Endothelial cell of umbilical vein (primary cell): ENCODE measurements around the gene RASAL2. TPM values are rescaled to one million over a fixed set of nuclear protein-coding genes. Genes with fewer than 3 reads are reported as not detected.

ENCODE experiments used
- BruUV-seq: library from RNA; stranded (reverse); fragments of 400-500 nt; replicated peaks from 2 replicates; lab custom pipeline; 2021; lab: Mats Ljungman, UMichigan
- CTCF ChIA-PET: fragments of 300-600, 350-600 bp; sonication (Branson Sonifier 250); formaldehyde crosslinking; loops from one replicate; lab custom pipeline; 2021; ENCODE audit warnings: antibody characterized with exemption, inconsistent platforms; lab: Charles Lee
- POLR2A ChIA-PET: fragments of 300-600, 350-600 bp; sonication (Branson Sonifier 250); formaldehyde crosslinking; loops from one replicate; lab custom pipeline; 2021; ENCODE audit warnings: antibody characterized with exemption, inconsistent platforms; lab: Charles Lee
- DNase-seq: peaks from one replicate; pipeline ENCODE4 v3.0.0-alpha.2; 2011; ENCODE audit warnings: low read depth, low spot score
- FAIRE-seq: peaks from 2 replicates; lab custom pipeline; 2011; peaks lifted over from hg19 to GRCh38; lab: Jason Lieb, UNC
- H2AFZ ChIP-seq: 2 replicates; pipeline ENCODE4 v1.6.0; 2012; ENCODE audit warnings: low read depth, low read length, control low read depth, inconsistent platforms
- H3K27ac ChIP-seq: 2 replicates; pipeline ENCODE4 v1.5.1; 2011; ENCODE audit warnings: low read depth, mild to moderate bottlenecking, control low read depth, low read length, moderate library complexity; ENCODE audit not compliant: insufficient read depth
- H3K27me3 ChIP-seq, 2 experiments: 2 replicates each; pipeline versions ENCODE4 v1.6.0 to v1.6.1; 2011; ENCODE audit warnings: low read length in 2 of 2, mixed read lengths in 1 of 2; ENCODE audit not compliant: control insufficient read depth in 2 of 2, insufficient read depth in 2 of 2
- H3K36me3 ChIP-seq, 2 experiments: 2 replicates in 1 of 2; 3 replicates in 1 of 2; pipeline ENCODE4 v1.5.1; 2011; ENCODE audit warnings: low read length in 2 of 2, mild to moderate bottlenecking in 1 of 2, moderate library complexity in 1 of 2; ENCODE audit not compliant: control insufficient read depth in 2 of 2, insufficient read depth in 2 of 2; ENCODE audit errors: extremely low read depth in 1 of 2
- H3K4me1 ChIP-seq: 3 replicates; pipeline ENCODE4 v1.5.1; 2011; ENCODE audit warnings: mild to moderate bottlenecking, low read length; ENCODE audit not compliant: control insufficient read depth, insufficient read depth; ENCODE audit errors: extremely low read depth
- H3K4me2 ChIP-seq: 2 replicates; pipeline ENCODE4 v1.6.1; 2011; ENCODE audit warnings: low read length, control low read depth, mixed read lengths; ENCODE audit not compliant: insufficient read depth
- H3K4me3 ChIP-seq, 3 experiments: fragments of 200-600 bp in 1 of 3; sonication (generic), shearing (Covaris generic) in 1 of 3; replicated peaks in 1 of 3; 2 replicates each; pipeline ENCODE4 v1.5.1; 2011 to 2016; ENCODE audit warnings: control low read depth in 3 of 3, low read length in 3 of 3, mild to moderate bottlenecking in 2 of 3, inconsistent platforms in 1 of 3, low read depth in 1 of 3, moderate library complexity in 1 of 3; ENCODE audit not compliant: insufficient read depth in 1 of 3
- H3K79me2 ChIP-seq: 2 replicates; pipeline ENCODE4 v1.6.0; 2012; ENCODE audit warnings: low read length, inconsistent platforms; ENCODE audit not compliant: control insufficient read depth, insufficient read depth
- H3K9ac ChIP-seq: replicated peaks from 2 replicates; pipeline ENCODE3; 2011; ENCODE audit warnings: low read length, control low read depth; ENCODE audit not compliant: insufficient read depth; ENCODE audit errors: extremely low read depth
- H3K9me1 ChIP-seq: replicated peaks from 3 replicates; pipeline ENCODE4 v1.6.0; 2011; ENCODE audit warnings: mild to moderate bottlenecking, low read length; ENCODE audit not compliant: control insufficient read depth, insufficient read depth; ENCODE audit errors: extremely low read depth
- H3K9me3 ChIP-seq: replicated peaks from 2 replicates; pipeline ENCODE4 v1.5.1; 2012; ENCODE audit warnings: low read length, inconsistent platforms; ENCODE audit not compliant: control insufficient read depth, insufficient read depth
- H4K20me1 ChIP-seq: replicated peaks from 2 replicates; pipeline ENCODE3; 2011; ENCODE audit warnings: mild to moderate bottlenecking, low read length; ENCODE audit not compliant: control insufficient read depth, insufficient read depth; ENCODE audit errors: extremely low read depth
- EZH2 ChIP-seq: IDR thresholded peaks from 2 replicates; pipeline ENCODE4 v1.6.1; 2012; ENCODE audit warnings: borderline replicate concordance, low read depth, mild to moderate bottlenecking, moderate library complexity, low read length, inconsistent platforms; ENCODE audit not compliant: severe bottlenecking
- FOS ChIP-seq: IDR thresholded peaks from 2 replicates; pipeline ENCODE4 v1.6.1; 2011; ENCODE audit warnings: mild to moderate bottlenecking, low read length, moderate library complexity, borderline replicate concordance; ENCODE audit not compliant: insufficient read depth
- GATA2 ChIP-seq: IDR thresholded peaks from 2 replicates; pipeline ENCODE4 v1.7.0; 2011; ENCODE audit warnings: low read depth, mild to moderate bottlenecking, moderate library complexity, mixed read lengths, low read length; ENCODE audit not compliant: insufficient read length, insufficient read depth
- JUN ChIP-seq: IDR thresholded peaks from 2 replicates; pipeline ENCODE4 v1.6.1; 2011; ENCODE audit warnings: borderline replicate concordance, low read depth; ENCODE audit not compliant: insufficient read length, insufficient read depth
- MYC ChIP-seq: IDR thresholded peaks from one replicate; pipeline ENCODE4 v1.6.1; 2011; ENCODE audit warnings: mild to moderate bottlenecking, low read depth, low read length
- POLR2A ChIP-seq: IDR thresholded peaks from 2 replicates; pipeline ENCODE4 v1.6.1; 2012; ENCODE audit warnings: low read depth, mild to moderate bottlenecking, control low read depth, low read length
- POLR2AphosphoS5 ChIP-seq: IDR thresholded peaks from 2 replicates; pipeline ENCODE4 v1.6.1; 2012; ENCODE audit warnings: low read depth, mild to moderate bottlenecking, control low read depth, low read length, moderate library complexity; ENCODE audit not compliant: insufficient read depth
- dilution Hi-C: fragments of 300-500 bp; cut with MboI; formaldehyde crosslinking; loops from one replicate; pipeline ENCODE4 v1.15.0; 2019; ENCODE audit warnings: low sequenced_read_pairs; ENCODE audit not compliant: extremely low pct_ligation_motif_present
- intact Hi-C: fragments of 100-400 bp; cut with micrococcal nuclease; formaldehyde crosslinking; loops from one replicate; pipeline ENCODE4 v1.10.0; 2022
- polyA plus RNA-seq, 4 experiments: library from polyadenylated mRNA; depleted of rRNA in 3 of 4; stranded (reverse) in 3 of 4; unstranded in 1 of 4; fragments of >200 nt; gene quantifications; 2 replicates each; pipeline versions ENCODE4 v1.2.1 to v1.2.3, GENCODE V29; 2011 to 2012; ENCODE audit warnings: missing spikeins in 1 of 4
- total RNA-seq: library from RNA; stranded (reverse); gene quantifications from 2 replicates; pipeline ENCODE4 v1.2.3, GENCODE V29; 2021
- TF ChIP-seq, protein P1 (sequence below), 2 donors: IDR thresholded peaks; 1 replicate in 1 of 2; 2 replicates in 1 of 2; pipeline ENCODE4 v1.5.1; 2011; ENCODE audit warnings: low read length in 2 of 2, mild to moderate bottlenecking in 2 of 2, moderate library complexity in 2 of 2, control low read depth in 1 of 2, inconsistent platforms in 1 of 2, low read depth in 1 of 2; ENCODE audit not compliant: insufficient read depth in 1 of 2; ENCODE audit errors: extremely low read depth in 1 of 2
- TF ChIP-seq, protein P2 (sequence below): IDR thresholded peaks from 2 replicates; pipeline ENCODE4 v1.6.1; 2011; ENCODE audit not compliant: insufficient read depth, insufficient read length

The RASAL2 gene
- total and polyA plus RNA-seq, 2 donors (not counting 3 experiments of a cell fraction or from before 2014, with no cell fraction given), result 12.5 to 15.5 TPM

DNA sequence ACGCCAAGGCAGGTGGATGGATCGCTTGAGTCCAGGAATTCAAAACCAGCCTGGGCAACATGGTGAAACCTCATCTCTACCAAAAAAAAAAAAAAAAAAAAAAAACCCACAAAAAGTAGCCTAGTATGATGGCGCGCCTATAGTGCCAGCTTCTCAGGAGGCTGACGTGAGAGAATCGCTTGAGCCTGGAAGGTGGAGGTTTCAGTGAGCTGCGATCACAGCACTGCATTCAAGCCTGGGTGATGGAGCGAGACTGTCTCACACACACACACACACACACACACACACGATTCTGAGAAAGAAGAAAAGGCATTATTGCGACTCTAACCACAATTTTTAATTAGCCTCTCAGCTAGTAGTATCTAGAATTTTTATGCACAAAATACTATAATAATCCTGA lies 86.5 kb downstream of the RASAL2 start:
- Histone ChIP-seq H3K4me1 (no peaks in the 10 kb centered on the region), H3K4me3 (no peak overlapping the region), H3K9ac (no peak overlapping the region), H4K20me1 (no peaks in the 10 kb centered on the region), H3K9me1 (no peaks in the 10 kb centered on the region), H3K79me2 (no peaks in the 10 kb centered on the region), H3K27ac (no peak overlapping the region), H2AFZ (no peak overlapping the region), H3K36me3 (no peaks in the 10 kb centered on the region), H3K9me3 (no peaks in the 10 kb centered on the region), H3K27me3 (no peaks in the 10 kb centered on the region), H3K4me2 (no peak overlapping the region)
- dilution Hi-C loops, result no loop called here
- ChIA-PET POLR2A (no interaction called here), CTCF (interaction anchor here (1.2 to 2.8 kb wide), 3 partner anchors 8 to 148 kb away, joined by 3 to 12 read pairs (median 8); no protein-coding TSS in a partner anchor)
- intact Hi-C loops, result no loop called here
- TF ChIP-seq POLR2A (no peak), EZH2 (no peak), MYC (no peak), GATA2 (no peak), FOS (no peak), JUN (no peak), POLR2AphosphoS5 (no peak)
- TF ChIP-seq, protein P1, sequence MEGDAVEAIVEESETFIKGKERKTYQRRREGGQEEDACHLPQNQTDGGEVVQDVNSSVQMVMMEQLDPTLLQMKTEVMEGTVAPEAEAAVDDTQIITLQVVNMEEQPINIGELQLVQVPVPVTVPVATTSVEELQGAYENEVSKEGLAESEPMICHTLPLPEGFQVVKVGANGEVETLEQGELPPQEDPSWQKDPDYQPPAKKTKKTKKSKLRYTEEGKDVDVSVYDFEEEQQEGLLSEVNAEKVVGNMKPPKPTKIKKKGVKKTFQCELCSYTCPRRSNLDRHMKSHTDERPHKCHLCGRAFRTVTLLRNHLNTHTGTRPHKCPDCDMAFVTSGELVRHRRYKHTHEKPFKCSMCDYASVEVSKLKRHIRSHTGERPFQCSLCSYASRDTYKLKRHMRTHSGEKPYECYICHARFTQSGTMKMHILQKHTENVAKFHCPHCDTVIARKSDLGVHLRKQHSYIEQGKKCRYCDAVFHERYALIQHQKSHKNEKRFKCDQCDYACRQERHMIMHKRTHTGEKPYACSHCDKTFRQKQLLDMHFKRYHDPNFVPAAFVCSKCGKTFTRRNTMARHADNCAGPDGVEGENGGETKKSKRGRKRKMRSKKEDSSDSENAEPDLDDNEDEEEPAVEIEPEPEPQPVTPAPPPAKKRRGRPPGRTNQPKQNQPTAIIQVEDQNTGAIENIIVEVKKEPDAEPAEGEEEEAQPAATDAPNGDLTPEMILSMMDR (IDR thresholded peaks at IDR 0.05; ENCODE audit: extremely low read depth in 1 of 2, insufficient read depth in 1 of 2, low read depth in 1 of 2, low read length in 2 of 2), result no peak
- TF ChIP-seq, protein P2, sequence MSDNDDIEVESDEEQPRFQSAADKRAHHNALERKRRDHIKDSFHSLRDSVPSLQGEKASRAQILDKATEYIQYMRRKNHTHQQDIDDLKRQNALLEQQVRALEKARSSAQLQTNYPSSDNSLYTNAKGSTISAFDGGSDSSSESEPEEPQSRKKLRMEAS, result no peak
- FAIRE-seq, result no peak
- no peak for DNase-seq
- BruUV-seq, result no TSS peak
